NCI-H1694 (cell line): ENCODE data around the gene PLA2G7.
"Not testable (repeated sequence)": the region's sequence is repeated elsewhere in the genome, so short reads cannot be mapped to it uniquely, and the experiment has no call there.

Source experiments
- DNase-seq: peaks from one replicate; lab custom pipeline; 2025; lab: John Stamatoyannopoulos, UW

The PLA2G7 gene

DNA sequence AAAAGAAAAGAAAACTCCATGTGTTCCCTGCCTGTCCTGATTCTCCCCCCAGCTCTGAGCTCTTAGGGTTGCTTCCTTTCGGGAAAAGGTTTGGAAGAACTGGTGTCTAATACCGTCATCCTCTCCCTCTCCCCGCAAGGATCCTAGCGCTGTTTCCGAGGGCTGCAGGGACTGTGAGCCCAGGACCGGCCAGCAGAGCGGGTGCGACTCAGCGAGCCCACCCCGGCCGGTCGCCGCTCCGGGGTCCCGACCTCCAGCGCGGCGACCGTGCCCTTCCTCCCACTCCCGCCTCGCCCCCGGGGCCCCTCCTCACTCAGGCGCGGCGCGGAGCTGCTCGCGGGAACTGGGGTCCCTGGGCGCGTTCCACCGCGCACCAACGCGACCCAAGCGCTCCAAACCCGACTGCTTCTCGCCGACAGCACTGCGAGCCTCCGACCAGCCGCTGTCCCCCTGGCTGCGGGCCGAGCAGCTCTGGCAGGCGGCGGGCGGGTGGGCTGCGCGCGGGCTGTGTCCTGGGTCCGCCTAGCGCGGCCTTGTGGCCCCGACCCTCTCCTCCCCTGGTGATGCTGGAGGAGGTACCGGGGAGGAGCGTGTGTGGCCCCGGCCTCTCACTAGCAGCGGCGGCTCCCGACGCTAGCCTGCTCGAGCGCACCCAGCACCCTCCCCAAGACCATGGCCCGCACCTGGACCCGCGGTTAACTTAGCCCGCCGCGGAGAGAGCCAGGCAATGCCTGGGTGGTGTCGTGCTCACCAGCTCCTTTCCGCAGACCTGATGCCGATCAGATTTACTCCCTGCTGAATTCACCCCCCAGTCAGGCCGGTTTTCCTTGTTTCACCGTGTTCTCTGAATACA is at the start of gene PLA2G7:
PLA2G7 (minus strand) TSS at position 509 of the 853 bp plus-strand sequence. CDS start 12,484 bp downstream, outside the sequence.
- no peak for DNase-seq

DNA sequence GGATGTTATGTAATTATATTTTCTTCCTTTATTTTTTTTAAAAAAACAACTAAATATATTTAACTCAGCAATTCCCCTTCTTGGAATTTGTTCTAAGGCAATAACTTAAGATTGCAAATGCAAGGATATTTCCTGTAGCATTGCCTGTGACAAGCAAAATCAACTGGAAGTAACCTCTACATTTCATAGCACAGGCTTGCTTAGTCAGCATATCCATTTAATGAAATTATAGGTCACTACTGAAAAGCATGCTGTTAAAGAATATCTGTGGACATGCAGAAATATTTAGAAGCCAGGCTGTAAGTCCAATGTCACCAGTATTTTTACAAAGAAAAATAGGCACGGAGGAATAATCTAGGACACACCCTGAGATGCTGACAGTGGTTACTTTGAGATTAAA is 49.4 kb upstream of the PLA2G7 start:
- no peak for DNase-seq

DNA sequence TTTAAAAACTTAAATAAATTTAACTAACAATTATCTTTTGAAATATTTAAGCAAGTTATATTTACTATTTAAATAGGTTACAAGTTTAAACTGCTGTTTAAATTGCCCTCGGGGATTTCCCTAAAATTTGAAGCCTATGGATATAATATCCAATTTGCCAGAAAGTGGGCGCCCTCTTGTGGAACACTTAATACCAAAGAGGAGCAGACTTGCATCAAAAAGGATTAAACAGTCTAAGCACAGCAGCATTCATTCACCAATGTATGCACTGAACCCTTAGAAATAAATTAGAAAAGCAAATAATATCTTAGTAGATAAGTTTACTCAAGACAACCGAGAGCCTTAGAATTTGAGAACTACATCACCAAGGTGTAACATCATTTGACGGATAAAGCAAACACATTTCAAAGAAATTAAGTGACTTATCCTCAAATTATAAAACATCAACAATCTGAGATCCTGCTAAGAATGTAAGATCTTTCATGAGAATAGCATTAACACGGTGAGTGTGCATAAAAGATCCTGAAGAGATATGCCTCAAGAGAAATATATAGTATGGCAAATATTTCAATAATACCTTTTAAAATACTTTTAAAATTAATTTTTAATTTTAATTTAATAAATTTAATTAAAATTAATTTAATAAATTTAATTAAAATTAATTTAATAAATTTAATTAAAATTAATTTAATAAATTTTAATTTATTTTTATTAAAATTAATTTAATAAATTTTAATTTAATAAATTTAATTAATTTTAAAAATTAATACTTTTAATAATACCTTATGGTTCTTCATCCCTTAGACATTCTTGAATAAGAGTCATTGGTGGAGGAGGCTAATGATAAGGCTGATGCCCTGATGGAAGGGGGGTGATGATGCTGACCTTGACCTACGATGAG is 46.6 kb upstream of the PLA2G7 start:
- DNase-seq, result peak; percentile 37

DNA sequence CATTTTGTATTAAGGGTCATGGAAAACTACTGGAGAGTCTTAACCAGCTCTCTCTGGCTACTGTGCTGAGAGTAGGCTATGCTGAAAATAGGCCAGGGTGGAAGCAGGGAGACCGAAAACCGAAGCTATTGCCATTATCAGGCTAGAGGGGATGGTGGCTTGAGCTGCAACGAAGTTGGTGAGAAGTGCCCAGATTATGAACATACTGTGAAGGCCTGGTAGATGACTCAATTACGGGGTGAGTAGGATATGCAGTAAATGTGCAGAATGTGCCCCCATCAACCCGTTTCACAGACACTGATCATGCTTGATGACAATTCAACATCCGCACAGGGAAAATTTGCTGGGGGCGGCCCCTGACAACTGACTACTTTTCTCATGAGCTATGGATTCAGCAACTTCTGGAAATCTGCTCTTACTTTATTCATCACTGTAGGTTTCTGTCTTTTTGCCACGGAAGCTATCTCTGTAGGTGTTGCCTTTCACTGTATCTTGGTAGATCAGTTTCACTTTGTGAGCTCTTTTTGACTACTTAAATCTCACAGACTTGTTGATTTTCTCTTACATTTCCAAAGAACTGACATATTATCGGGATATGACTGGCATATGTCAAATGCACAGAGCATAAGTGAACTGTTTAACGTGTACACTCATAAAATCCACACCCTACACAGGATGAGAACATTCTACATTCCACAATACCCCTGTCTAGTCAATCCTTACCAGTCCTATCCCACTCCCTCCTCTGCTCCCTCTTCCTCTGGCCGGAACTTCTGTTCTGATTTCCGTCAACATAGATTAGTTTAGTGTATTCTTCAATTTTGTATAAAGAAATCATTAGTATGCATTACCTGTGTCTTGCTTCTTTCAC is 42.5 kb upstream of the PLA2G7 start:
- DNase-seq, result no peak

DNA sequence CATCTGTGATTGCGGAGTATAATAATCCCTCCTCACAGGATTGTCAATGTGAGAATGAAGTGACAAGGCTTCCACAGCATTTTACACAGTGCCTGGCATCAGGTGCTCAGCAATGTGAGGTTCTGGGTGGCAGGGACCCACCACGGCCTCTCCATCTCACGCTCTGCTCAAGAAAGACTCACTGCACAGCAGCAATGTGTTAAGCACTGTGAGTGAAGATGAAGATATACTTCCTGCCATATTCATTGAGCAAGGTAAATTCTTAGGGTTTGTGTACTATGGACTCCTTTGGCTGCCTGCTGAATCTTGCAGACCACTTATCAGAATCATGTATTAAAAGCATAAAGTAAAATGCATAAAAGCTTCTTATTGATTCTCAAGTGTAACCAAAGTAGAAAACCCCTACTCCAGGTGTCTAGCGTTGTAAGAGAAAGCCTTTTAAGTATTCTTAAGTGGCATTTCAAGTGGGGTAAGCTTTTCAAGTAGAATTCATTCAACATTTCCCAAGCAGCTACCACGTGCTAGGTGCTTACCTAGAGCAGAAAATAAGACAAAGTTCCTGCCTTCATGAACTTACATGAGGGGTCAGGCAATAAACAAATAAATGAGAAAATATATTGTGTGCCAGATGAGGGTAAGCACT is 41.0 kb upstream of the PLA2G7 start:
- no peak for DNase-seq

DNA sequence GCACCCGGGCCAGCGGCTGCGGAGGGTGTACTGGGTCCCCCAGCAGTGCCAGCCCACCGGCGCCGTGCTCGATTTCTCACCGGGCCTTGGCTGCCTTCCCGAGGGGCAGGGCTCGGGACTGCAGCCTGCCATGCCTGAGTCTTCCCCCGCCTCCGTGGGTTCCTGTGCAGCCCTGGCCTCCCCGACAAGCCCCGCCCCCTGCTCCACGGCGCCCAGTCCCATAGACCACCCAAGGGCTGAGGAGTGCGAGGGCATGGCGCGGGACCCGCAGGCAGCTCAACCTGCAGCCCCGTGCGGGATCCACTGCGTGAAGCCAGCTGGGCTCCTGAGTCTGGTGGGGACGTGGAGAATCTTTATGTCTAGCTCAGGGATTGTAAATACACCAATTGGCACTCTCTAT is 39.6 kb upstream of the PLA2G7 start:
- not testable (repeated sequence) for DNase-seq

DNA sequence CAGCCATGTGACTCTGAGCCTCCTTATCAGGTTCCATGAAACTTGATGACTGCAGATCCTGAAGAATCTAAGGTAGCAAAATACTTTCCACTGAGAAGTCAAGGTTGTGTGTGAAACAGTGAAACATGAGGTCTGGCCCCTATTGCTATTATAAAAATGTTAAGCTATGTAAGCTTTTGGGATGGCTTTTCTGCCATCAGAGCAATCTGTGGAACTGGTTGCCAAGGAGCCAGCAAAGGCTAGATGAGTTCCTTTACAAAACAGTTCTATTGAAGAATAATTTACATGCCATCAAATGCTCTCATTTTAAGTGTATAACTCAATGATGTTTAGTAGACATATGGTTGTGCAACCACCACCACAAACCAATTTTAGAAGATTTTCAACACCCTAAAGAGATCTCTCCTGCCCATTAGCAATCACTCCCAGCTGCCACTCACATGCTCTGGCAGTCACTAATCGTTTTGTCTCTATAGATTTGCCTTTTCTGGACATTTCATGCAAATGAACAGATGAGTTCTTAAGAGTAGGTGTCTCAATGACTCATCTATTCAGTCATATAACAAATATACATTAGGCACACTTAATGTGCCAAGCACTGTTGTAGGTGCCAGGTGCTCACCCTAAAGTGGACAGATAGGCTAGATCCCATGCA is 38.2 kb upstream of the PLA2G7 start:
- DNase-seq, result no peak

DNA sequence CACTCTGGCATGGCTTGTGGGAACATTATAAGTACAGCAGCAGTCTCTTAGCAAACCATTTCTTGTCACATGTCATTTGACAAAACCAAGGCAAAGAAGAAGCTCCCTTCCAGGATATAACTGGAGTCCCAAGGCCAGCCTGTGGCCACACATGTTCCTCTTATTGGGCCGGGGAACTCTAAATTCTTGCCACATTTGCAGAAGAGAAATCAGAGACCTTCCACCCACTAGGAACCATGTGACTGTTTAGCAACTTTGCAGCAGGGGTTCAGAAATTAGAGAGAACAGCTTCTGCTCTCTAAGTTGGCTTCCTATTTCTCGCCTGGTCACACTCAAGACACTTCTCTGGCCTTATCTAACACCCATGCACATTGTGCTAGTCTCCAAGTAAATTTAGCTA is 37.6 kb upstream of the PLA2G7 start:
- no peak for DNase-seq

DNA sequence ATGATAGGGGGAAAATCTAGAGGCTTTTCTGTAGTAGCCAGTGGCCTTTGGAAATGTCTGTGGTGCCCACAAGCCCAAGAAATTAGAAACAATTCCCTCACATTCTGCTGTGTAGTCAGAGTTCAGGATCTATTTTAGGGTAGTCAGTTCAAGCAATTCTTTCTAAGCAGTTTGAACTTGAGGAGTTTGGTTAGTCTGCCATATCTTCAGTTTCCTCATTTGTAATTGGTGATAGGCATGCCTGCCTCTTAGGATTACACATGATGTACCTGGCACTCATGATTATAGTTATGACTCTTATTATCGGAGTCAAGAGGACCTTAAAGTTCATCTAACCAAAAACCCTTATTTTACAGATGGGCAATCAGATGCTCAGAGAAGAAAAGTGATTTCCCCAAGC is 36.8 kb upstream of the PLA2G7 start:
- no peak for DNase-seq

DNA sequence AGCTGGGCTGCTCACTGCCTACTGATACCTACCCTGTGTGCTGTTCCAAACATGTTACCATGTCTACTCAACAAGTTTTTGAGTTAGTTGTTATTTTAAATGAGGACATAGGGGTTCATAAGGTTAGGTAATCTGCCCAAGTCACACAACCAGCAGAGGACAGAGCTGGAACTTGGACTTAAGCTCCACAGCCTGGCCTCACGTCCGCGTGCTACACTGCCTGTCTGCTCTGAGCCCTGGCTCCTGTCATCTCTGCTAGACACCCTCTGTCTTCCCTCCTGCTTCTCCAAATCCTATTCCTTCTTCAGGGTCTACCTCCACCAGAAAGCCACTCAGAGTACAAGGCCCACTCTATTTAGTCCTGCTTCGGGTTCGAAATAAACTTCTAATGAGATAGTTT is 29.8 kb upstream of the PLA2G7 start:
- no peak for DNase-seq

DNA sequence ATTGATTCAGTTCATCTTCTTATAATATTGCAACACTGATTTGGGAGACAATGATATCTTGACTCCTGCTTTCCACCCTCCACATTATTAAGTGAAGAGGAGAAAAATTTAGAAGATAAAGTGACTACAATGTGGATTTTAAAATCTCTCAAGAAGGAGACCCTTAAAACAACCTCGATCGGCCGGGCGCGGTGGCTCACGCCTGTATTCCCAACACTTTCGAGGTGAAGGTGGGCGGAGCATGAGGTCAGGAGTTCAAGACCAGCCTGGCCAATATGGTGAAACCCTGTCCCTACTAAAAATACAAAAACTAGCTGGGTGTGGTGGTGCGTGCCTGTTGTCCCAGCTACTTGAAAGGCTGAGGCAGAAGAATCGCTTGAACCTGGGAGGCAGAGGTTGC is 29.1 kb upstream of the PLA2G7 start:
- DNase-seq, result not testable (repeated sequence)

DNA sequence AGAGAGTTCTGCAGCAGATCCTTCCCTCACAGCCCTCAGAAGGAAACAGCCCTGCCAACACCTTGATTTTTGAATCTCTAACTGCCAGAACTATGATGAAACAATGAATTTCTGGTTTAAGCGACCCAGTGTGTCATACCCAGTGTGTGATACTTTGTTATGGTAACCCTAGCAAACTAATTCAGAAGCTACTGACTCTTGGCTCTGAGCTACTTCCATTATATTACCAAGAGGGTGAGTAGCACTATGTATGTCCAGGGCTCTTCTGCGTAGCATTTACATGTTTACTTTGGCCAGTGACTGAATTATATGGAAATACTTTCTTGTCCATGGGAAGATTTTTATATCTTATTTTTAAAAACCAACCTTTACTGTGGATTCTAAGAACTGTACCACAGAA is 28.3 kb upstream of the PLA2G7 start:
- no peak for DNase-seq

DNA sequence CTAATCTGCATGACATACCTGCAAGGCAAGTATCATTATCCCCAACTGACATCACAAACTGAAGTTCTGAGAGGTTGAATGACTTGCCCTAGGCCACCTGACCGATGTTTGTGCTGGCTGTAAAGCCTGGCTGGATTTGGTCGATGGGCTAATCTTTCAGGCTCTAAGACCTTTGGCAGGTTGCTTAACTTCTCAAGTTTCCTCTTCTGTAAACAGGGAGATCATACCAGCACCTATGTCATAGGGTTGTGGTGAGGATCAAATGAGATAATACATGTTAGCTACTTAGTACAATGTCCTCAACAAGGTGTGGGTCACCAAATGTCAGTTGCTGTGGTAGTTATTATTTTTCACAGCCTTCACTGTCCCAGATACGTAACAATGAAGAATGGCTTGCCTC is 25.8 kb upstream of the PLA2G7 start:
- DNase-seq, result no peak

DNA sequence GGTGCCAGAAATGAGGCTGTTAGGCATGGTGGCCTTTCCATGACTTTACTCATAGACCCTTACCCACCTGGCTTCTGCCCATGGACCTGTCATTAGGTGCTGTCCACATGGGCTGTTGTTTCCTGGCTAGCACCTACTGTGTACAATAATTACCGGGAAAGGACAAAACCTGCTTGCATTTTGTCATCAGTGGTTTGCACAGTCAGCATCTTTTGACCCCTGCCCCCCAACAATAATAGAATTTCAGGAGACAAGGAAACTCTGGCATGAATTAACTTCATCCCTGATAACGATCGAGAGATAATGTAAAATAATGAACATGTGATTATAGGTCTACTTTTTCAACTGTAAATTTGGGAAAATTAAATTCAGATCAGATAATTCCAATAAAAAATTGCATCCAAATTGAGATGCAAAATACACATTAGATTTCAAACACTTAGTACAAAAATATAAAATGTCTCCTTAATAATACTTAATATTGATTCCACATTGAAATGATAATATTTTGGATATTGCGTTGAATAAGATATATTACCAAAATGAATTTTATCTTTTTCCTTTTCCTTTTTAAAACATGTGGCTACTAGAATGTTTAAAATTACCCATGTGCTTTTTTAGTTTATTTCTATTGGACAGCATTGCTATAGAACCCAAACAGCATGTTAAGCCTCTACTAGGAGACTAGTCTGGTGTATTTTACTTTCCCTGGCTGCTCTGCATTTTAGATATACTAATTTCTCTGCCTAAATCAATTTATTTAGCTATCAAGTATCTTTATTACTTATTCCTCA is 24.0 kb upstream of the PLA2G7 start:
- no peak for DNase-seq

DNA sequence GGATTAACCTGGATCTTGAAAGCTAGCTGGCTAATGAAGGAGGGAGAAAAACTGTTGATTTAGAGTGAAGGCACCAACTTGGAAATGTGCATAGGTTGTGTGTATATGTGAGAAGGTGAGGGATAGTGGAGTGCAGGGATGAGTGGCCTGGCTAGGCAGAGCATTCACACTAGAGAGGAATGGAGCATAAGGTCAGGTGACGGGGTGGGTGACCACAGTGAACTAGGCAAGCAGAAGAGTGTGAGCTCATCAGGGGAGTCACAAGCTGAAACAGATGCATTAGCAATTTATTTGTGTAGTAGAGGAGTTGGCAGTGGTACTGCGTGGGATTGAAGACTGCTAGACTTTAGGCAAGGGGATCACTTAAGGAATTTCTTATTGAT is 22.0 kb upstream of the PLA2G7 start:
- DNase-seq, result no peak

DNA sequence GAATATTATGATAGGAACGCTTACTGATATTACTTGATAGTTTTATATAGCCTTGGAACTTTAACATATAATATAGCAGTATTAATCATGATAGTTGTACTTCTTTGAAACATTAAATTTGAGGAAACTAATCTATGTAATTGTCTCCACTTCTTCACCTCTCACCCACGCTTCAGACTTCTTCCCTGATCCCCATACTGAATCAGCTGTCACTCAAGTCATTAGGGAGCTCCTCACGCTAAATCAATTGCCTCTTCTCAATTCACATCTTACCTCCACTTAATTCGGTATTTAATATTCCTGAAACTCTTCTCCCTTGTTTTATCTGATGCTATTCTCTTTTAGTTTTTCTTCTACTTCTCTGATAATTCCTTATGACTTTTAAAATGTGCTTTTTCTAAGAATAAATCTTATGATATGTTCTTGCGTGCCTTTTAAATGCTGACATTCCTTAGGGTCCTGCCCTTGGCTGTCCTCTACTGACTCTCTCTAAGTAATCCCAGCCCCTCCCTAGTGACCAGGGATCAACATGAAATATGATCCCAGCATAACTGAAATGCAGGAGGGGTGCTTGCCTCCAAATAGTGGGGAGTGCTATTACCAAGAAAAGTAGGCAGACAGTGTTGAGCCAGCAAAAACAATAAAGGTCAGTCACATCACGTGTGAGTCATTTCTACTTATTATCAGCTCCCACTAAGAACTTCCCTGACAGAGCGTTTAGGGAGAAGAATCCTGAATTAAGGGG is 21.5 kb upstream of the PLA2G7 start:
- DNase-seq, result no peak

DNA sequence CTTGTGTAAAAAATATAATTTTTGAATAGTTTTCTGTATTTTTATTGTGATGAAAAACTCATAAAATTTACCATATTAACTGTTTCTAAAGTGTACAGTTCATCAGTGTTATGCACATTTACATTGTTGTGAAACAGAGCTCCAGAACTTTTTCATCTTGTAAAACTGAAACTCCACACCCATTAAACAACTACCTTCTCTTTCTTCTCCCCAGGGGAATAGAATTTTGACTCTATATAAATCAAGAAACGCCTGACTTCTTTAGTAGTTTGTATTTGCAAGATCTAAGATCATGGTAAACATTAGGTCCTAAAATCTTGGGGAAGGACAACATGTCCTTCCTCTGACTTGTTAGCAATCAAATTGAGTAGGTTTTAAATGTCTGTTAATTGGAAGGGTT is 20.7 kb upstream of the PLA2G7 start:
- no peak for DNase-seq

DNA sequence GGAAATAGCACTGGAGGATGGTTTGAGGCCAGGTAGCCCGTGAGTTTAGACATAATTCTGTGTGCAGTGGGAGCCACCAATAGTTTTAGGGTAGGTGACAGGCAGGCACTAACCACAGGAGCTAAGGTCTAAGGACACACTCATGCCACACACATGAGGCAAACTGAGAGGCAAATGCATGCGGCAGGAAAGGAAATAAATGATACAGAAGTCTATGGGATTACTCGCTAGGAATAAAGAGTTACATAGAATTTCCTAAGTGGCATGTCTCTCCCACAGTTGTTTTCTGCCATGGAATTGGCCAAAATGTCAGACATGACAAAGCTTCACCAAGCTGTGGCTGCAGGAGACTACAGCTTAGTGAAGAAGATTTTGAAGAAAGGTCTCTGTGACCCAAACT is 16.5 kb upstream of the PLA2G7 start:
- no peak for DNase-seq

DNA sequence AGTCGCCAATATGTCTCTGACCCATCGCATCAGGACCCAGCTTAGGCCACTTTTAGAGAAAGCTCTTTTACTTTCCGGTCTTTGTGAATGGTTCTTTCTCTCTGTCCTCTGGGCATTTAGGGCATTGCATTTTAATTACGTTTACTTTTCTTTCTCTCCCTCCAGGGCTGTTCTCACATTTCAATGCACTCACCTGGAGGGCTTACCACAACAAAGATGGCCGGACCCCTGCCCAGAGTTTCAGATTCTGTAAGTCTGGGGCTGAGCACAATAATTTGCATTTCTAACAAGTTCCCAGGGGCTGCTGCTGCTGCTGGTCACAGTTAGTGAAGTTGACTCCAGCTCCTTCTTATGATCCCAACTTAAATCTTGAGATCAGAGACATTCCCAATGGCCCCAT is 14.6 kb upstream of the PLA2G7 start:
- DNase-seq, result no peak
